ENCODE measurements around the gene ZNF629. TPM values are rescaled to one million over a fixed set of nuclear protein-coding genes. Genes with fewer than 3 reads are reported as not detected.

The ZNF629 gene
- total RNA-seq, 4 donors from 2014 or later: 8.7 to 15.0 (median 11.5) TPM

DNA sequence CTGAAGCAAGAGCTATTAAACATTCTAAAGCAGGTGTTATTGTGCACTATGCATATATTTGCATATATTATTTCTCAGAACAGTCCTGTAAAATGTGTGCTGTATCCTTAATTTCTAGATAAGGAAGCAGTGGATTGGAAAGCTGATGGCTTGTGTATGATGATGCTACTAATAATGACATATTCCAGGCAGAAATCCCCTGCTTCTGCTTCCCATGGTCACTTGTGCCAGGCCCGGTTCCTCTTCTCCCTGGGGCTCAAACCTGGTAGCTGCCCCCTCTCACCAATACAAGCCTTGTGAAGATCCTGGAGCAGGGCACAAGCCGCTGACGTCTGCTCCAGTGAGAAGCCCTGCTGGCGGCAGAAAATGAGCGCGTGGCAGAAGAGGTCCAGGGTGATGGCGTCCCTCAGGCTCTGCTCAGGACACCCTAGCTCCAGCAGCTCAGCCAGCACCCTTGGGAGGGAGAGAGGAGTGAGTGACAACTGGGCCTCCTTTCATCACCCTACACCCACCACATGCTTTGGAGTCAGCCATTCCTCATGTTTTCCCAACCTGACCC lies 26.9 kb downstream of the ZNF629 start:
- ATAC-seq (ENCODE audit: low FRiP score) (no peak), DNase-seq (ENCODE audit: low spot score) (no peak)
- TF ChIP-seq, protein P1, sequence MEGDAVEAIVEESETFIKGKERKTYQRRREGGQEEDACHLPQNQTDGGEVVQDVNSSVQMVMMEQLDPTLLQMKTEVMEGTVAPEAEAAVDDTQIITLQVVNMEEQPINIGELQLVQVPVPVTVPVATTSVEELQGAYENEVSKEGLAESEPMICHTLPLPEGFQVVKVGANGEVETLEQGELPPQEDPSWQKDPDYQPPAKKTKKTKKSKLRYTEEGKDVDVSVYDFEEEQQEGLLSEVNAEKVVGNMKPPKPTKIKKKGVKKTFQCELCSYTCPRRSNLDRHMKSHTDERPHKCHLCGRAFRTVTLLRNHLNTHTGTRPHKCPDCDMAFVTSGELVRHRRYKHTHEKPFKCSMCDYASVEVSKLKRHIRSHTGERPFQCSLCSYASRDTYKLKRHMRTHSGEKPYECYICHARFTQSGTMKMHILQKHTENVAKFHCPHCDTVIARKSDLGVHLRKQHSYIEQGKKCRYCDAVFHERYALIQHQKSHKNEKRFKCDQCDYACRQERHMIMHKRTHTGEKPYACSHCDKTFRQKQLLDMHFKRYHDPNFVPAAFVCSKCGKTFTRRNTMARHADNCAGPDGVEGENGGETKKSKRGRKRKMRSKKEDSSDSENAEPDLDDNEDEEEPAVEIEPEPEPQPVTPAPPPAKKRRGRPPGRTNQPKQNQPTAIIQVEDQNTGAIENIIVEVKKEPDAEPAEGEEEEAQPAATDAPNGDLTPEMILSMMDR (IDR thresholded peaks at IDR 0.05): no peak

DNA sequence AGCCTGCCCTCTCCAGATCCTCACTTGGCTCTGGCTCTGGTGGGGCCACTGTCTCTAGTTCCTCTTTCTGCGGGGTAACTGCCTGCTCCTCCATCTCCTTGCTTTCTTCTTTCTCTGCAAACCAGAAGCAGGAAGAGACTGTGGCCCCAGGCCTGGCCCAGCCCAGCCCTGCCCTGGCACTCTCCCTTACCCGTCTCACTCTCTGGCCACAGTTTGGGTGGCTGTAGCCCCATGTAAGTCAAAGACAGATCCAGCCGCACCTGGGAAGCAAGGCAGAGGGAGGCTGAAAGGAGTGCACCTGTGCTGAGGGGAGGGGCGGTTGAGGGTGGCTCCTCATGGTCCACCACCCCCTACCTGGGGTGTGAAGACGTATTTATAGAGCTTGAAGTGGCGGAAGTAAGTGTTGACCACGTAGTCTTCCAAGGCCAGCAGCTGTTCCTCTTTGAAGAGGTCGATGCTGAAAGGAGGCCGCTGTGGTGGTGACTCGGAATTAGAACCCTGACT lies 28.0 kb downstream of the ZNF629 start:
- ATAC-seq (ENCODE audit: low FRiP score) (no peak), DNase-seq (ENCODE audit: low spot score) (no peak)
- TF ChIP-seq, protein P1 (IDR thresholded peaks at IDR 0.05): no peak

DNA sequence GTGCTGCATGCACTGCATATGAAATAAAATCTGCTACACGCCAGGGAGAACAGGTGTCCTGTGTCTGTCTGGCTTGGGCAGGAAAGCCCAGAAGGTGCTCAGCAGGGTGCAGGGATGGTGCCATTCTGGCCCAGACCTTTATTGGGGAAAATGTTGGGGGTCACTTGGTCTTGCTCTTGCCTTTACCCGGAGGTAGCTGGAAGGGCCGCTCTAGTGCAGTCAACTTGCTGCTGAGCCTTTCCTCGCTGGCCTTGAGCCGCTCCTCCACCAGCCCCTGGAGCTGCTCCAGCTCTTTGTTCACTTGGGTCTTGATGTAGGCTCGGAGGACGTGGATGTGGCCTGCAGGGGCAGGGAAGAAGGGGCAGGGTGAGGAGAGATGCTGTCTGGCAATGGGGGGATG lies 29.7 kb downstream of the ZNF629 start:
- TF ChIP-seq, protein P1 (IDR thresholded peaks at IDR 0.05): no peak
- ATAC-seq (ENCODE audit: low FRiP score) (no peak), DNase-seq (ENCODE audit: low spot score) (no peak)

DNA sequence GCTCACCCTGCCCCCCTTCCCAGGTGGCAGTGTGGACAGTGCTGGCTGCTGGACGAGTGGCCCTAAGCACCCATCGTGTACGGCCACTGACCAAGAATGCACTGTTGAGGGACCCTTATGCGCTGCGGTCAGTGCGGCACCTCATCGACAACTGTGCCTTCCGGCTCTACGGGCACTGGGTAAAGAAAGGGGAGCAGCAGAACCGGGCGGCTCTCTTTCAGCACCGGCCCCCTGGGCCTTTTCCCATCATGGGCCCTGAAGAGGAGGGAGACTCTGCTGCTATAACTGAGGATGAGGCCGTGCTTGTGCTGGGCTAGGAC lies 30.3 kb downstream of the ZNF629 start:
- TF ChIP-seq, protein P1 (IDR thresholded peaks at IDR 0.05): no peak

DNA sequence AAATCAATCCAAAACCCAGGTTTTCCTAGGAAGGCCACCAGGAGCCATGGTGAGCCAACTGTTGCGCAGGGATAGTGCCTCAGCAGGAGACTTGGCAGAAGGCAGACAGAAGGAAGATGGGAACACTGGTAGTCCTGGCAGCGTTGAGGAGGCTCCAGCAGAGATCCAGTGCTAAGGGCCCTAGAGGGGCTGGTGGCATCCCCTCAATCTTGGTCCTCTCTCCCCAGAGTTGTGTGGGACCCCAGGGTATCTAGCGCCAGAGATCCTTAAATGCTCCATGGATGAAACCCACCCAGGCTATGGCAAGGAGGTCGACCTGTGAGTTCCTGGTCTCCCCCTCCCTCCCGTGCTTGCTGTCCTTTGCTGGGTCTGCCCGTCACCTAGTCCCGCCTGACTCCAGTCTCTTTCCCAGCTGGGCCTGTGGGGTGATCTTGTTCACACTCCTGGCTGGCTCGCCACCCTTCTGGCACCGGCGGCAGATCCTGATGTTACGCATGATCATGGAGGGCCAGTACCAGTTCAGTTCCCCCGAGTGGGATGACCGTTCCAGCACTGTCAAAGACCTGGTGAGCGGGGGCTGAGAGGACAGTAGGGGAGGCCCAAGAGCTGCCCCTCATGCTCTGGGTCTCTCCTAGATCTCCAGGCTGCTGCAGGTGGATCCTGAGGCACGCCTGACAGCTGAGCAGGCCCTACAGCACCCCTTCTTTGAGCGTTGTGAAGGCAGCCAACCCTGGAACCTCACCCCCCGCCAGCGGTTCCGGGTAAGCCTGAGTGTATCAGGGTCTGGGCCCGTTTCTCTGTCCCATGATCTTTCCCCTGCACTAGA lies 30.8 kb downstream of the ZNF629 start:
- no peak for ATAC-seq (ENCODE audit: low FRiP score)

More for the DNA sequence above, 30.3 kb downstream of the ZNF629 start:
- ATAC-seq (ENCODE audit: low FRiP score) (no peak), DNase-seq (ENCODE audit: low spot score) (no peak)

DNA sequence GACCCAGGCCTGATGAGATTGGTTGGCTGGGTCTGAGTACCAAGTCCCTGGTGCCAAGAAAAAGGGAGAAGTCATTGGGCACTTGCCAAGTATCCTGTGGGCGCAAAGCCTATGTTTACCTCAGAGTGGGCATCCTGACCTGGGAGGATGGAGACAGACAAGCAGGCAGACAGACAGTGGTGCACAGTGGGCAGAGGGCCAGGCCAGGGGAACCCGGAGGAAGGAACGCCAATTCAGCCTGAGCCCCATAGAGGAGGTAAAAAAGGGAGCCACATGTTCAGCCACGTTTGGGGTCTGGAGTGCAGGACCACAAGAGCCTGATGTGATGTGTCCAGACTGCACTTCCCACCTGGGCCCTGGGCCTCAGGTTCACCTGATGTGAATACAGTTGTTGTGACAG lies 33.4 kb downstream of the ZNF629 start:
- DNase-seq (ENCODE audit: low spot score) (no peak), ATAC-seq (ENCODE audit: low FRiP score) (no peak)
- TF ChIP-seq, protein P1 (IDR thresholded peaks at IDR 0.05): no peak

More for the DNA sequence above, 30.8 kb downstream of the ZNF629 start:
- DNase-seq (ENCODE audit: low spot score): no peak
- TF ChIP-seq, protein P1 (IDR thresholded peaks at IDR 0.05): no peak

Measured in omental fat pad (tissue), 4 donors.